ENCODE measurements around the gene EIF4H.
"Not testable (repeated sequence)": the region's sequence is repeated elsewhere in the genome, so short reads cannot be mapped to it uniquely, and the experiment has no call there.

Gene EIF4H

DNA sequence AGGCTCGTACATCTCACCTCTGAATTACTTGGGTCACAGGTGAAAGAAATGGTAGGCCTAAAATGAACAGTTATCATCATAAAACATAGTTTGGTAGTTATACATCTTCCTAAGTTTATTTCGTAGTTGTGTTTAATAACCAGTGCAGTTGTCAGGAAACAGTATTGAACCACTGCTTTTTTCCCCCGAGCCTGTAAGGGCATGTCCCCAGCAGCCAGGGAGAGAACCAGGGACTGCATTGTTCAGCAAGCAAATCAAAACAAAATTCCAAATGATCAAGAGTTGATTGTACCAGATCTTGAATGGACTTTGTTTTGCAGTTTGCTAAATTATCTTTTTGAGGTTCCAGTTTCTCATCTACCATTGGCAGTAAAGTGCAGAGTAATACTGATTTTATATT is 2.4 kb downstream of the EIF4H start:
- no peak for DNase-seq

DNA sequence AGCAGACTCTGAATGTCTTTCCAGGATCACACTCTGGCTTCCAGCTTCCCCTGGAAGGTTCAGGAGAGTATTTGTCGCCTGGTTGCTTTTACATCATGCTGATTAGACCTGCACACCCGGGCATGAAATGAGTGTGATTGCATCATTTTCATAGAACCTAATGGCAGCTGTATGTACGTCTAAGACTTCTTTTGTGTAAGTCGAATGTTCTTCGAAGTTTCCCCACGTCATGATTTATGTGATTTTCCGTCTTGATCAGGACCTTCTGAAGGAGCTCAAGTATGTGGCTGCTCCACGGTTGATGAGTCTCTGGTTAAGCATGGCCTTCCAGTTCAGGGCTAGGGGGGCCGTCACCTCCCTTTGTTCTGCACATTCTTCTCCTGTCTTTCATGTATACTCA is 4.5 kb downstream of the EIF4H start:
- no peak for DNase-seq

DNA sequence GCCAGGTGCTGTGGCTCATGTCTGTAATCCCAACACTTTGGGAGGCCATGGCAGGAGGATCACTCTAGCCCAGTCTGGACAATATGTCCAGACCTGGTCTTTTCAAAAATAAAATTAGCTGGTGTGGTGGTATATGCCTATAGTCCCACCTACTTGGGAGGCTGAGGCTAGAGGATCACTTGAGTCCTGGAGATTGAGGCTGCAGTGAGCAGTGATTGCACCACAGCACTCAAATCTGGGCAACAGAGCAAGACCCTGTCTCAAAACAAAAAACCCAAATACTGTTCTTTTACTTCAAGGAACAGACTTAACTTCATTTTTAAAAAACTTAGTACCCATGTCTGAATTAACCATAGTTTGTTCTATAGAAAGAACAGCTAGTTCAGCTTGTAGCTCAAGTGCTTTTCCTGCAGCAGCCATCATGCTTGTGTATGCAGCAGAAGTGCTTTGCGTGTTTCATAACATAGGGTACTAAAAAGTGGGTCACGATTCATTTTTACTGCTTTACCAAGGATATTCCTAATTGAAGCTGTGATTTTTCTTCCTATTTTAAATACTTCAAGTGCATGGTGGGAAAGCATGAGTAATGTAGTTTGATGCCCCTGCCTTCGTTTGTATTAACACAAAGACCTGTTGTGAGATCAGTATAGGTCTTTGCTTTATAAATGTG is 5.9 kb downstream of the EIF4H start:
- DNase-seq, result no peak

DNA sequence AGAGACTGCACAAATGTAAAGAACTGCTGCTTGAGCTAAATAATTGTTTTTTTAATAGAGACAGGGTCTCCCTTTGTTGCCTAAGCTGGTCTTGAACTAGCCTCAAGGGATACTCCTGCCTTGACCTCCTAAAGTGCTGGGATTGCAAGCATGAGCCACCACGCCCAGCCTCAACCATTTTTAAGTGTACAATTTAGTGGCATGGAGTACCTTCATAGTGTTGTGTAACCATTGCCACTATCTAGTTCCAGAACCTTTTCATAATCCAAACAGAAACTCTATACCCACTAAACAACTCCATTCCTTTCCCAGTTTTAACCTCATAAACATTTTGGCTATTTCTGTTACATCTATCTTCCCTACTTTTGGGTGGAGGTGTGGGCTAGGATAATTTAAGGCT is 6.7 kb downstream of the EIF4H start:
- no peak for DNase-seq

DNA sequence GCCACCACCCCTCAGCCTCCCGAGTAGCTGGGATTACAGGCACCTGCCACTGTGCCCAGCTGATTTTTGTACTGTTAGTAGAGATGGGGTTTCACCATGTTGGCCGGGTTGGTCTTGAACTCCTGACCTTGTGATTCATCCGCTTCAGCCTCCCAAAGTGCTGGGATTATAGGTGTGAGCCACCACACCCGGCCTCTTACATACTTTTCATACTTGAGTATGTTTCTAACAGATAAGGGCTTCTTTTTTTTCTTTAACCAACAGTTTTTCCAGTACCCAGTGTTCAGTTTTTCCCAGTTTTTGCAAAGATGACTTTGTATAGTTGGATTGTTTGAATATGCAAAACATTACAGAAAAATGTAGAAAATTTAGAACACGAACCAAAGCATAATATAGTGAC is 7.7 kb downstream of the EIF4H start:
- no peak for DNase-seq

DNA sequence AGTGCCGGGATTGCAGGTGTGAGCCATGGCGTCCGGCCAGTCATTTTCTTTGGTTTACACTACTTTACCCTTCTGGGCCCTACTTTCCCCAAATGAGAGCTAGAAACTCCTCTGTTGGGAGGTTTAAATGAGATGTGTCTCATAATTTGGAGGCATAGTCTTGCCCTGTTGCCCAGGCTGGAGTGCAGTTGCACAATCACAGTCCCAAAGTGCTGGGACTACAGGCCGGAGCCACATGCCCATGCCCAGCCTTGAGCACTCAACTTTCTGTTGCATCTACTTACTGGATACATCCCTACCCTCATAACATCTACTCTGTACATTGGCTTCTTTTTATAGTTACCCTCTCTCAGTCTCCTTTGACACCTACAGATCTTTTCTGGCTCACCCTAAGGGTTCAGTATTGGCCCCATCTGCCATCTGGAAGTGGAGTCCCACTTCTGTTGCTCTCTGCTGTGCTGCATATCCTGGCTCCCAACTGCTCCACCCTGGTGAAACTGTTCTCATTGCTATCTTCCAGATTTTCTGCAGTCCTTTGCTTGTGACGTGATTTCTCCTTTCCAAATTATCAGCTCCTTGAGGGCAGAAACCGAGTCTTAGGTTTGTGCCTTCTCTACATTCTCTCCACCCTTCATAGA is 8.4 kb downstream of the EIF4H start:
- DNase-seq, result no peak

DNA sequence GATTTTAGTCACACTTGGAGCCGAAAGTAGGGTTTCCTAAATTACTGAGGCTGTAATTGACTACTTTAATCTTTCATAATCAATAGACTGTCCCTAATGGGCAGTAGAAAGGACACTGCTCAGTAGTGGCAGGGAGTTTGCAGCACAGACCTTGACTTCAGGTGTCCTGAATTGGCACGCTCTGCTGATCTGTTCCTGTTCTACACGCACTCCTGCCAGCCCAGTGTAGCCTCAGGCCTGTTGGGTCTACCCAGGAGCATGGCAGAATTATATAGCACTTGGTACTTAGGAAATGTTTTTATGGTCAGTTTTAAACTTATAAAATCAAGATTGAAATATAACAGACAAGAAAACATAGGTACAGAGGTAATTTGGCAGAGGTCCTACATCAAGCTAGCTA is 9.0 kb downstream of the EIF4H start:
- DNase-seq, result no peak

DNA sequence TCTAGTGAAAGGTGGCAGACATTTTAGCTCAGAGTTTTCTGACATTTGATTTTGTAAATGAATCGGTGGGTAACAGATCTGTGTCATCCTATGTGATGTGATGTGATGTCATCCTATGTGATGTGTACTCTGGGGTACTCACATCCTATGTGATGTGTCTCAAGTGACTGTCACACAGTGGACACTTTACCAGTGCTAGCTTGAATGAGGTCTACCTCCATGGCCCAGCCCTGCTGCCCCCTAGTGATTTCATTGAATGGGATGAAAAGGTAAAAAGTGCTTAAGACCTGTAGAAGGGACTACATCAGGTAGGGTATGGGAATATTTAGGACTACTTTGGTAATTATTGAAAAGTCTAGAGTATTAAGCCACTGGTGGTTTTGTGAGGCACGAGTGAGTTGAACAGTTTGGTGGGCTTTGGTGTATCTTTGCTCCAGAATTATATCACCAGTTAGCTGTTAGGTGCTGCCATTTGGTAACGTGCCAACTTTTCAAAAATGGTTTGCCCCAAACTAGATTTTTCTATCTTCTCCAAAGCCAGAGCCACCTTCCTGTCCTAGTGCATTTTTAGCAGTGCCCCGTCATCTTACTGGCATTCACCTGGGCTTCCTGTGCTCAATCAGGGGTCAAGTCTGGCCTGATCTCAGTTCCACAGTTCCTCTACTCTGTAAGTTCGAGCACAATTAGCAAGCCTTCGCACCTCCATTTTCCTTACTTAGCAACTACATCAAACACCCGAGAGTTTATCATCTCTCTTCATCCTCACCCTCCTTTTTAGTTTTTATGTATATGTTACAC is 9.7 kb downstream of the EIF4H start:
- no peak for DNase-seq

DNA sequence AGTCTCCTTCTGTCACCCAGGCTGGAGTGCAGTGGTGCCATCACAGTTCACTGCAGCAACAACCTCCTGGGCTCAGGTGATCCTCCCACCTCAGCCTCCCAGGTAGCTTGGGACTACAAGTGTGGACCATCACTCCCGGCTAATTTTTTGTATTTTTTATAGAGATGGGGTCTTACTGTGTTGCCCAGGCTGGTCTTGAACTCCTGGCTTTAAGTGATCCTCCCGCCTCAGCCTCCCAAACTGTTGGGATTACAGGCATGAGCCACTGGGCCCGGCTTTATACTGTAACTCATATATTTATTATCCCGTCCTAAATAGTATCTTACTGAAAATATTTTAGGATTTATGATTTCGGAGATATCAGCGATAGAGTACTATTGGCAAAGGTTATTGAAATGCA is 10.9 kb downstream of the EIF4H start:
- no peak for DNase-seq

DNA sequence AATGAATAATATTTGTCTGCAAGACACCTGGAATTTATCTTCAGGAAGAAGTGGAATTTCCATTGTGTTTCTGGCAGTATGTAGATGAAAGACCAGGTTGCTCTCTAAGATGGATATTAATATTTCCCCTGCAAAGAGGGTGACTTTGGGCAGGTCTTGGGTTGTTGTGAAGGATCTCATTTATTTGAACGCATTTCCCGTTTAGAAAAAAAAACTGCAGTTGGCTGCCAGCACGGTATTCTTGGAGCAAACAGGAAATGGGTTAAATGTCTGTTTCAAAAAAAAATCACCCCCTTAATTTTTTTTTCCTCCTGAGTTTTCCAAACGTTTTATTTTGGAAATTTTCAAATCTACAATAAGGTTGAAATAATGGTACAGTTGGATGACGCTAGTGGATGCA is 11.5 kb downstream of the EIF4H start:
- no peak for DNase-seq

DNA sequence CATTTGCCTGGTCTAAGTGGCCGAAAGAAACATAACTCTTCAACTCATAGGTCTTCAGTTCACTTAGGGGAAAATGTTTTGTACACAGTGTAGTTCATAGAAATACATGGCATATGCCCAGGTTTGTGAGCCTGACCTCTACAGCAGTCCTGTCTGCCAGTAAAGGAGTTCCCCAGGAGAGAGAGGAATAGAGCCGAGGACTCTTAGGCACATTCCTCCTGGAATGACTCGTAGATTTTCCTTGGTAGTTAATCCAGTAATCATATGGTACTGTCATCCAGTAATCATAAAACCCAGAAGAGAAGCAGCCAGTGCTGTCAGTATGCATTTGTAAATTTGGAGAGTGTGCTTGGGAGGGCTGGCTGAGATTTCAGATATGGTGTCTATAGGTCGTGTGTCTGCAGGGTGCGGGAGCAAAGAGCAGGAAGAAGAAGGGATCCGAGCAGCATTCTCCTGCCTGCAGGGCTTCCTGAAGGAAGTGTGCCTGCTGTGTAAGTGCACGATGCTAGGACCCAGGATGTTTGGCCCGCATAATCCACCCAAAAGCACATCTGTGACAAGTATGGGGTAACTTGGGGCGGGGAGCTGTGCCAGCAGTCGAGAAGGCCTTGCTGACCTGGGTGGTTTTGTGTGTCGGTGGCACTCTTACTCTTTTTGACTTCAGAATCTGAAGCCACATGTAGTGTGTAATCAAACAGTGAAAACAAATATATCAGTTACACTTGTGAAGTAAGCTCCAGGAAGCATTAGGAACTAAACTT is 13.9 kb downstream of the EIF4H start:
- DNase-seq, result no peak

DNA sequence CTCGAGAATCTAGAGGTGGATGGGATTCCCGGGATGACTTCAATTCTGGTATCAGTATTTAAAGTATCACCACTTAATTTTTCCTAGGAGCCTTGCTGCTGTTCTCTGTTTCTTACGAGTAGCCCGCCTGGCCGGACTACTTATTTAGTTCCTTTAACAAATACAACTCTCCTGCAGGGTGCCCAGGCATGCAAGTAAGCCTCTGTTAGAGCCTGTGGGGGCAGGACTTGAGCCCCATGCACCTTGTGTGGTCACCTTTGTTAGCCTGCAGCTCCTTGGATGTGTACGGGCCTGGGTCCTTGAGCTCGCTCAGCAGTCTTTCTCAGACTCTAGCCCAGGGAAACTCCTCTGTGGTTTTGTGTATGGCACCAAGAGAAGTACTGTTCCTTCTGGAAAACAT is 16.1 kb downstream of the EIF4H start:
- no peak for DNase-seq

DNA sequence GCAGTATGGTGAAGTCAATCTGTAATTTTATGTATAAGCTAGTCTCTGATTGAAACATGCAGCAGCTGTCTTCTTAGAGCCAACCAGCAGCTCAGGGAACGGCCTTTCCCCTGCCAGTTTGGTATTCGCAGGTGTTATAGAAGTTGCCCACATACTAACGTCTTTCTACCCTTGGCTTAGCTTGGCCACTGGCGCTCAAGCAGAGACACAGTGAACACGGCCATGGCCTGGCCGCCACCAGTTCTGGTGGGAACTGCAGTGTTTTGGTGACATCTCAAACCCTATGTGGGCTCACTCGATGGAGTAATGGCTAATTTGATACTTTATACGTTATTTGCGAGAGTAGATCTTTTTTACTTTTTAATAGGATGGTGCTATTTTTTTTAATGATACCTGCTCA is 17.1 kb downstream of the EIF4H start:
- no peak for DNase-seq

DNA sequence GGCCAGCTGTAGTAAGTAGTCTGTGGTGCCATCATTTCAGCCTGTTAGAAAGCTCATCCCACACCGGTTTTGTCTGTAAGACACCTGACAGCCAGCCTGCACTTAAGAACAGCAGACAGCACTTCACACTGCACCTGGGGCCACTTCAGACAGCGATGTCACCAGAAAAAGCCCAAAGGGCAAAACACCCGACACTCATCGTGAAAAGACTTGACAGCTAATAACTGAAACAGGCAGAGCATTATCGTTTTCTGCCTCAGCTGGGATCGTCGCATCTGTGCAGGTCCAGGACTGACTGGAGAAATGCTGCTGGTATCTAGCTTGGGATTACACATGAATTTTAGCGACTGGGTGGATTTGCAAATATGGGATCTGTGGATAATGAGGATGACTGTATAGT is 18.9 kb downstream of the EIF4H start:
- DNase-seq, result no peak

DNA sequence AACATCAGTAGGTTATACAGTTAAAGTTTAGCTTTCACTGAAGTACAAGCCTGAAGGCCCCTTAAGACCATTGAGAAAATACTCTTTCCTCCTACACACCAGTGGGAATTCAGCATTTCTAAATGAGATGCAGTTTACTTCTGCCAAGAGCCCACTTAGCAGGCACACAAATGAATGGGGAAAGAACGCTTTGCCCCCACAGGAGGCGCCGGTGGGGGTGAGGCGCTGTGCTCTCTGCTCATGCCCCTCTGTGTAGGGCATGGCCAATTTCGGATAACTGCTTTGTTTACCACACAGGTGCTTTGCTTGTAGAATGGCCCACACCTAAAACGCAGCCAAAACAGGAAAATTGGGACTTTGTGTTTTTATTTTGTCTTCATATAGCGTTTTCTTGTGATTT is 19.8 kb downstream of the EIF4H start:
- no peak for DNase-seq

DNA sequence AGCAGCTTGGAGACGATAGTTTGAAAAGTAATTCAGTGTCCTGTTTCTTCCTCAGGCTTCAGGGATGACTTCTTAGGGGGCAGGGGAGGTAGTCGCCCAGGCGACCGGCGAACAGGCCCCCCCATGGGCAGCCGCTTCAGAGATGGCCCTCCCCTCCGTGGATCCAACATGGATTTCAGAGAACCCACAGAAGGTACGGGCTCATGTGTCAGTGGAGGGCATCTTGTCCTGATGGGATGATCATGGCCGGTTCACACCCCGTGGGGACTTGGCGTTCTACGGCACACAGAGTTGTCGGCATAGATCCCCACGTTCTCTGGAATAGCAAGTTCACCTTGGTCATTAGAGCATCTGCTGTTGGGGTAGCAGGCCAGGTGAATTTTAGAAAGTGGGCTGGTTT is 20.5 kb downstream of the EIF4H start:
- no peak for DNase-seq

DNA sequence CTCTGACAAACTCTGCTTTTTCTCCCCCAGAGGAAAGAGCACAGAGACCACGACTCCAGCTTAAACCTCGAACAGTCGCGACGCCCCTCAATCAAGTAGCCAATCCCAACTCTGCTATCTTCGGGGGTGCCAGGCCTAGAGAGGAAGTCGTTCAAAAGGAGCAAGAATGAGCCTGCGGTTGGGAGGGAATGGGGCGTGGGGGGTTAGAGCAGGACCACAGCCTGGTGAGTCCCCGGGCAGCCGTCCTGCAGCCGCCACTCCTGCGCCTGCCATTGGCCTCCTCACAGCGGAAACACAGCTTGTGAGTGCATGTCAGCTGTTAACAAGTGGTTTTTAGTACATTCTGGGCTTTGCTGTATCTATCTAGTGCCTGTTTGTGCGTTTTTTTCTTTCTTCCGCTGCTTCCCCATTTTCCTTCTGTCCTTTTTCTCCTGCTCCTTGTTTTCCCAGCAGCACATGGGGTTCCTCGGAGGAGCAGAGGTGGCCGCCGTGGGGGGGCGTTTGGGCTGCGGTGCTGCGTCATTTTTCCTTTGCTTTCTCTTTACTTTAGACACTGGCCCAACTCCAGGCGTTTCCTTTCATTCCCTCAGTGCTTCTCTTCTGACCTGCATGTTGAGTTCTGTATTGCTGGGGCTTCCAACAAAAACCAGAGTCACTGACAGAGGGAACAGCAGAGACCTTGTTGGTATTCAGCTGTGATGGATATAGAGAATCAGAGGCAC is 21.1 kb downstream of the EIF4H start:
- DNase-seq, result not testable (repeated sequence)

DNA sequence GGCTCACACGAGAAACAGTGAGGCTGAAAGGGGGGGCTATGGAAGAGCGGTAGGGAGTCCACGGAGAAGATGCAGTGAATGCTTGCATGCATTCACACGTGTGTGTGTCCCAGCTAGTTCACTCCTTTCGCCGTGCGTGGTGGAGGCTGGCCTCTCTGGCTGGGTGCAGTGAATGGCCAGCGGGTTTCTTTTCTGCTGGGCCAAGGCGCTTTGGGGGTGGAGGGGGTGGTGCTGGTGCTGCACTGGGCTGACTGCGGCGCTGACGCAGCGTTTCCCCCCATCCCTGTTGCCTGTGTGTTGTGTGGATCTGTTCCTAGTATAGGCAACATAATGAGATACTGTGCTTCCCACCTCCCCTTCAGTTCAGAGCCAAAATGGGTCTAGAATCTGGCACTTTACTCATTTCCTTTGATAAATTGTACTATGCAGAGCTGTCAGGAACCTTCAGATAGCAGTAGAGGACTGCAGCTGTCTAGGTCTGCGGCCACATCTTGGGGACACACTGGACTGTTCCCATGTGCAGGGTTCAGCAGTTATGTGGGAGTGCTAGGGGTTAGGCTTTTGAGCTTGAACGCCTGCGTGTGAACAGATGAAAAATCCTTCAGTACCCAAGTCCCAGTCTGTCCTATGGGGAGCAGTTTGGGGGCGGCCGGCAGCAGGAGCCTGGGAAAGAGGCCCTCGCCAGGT is 22.0 kb downstream of the EIF4H start:
- DNase-seq, result not testable (repeated sequence)

DNA sequence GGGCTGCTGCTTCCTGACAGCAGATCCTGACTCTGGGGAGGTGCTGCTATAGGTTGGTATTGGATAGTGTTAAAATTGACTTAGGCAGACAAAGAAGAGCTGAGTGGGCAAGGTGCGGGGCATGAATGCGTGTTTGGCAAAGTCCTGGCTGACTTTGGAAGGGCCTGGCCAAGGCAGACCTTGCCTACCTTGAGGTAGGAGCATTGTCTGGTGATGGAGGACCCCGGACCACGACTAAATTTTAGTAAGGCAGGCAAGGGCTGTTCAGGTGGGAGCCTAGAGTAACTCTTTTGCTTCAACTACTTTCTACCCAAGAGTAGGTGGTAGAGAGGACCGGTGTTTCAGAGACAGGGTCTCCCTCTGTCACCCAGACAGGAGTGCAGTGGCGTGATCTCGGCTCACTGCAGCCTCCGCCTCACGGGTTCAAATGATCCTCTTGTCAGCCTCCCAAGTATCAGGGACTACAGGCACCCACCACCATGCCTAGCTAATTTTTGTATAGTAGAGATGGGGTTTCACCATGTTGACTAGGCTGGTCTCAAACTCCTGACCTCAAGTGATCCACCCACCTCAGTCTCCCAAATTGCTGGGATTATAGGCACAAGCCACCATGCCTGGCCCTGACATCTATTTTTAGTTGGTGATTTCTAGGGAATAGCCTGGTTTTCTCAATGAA is 23.4 kb downstream of the EIF4H start:
- no peak for DNase-seq

DNA sequence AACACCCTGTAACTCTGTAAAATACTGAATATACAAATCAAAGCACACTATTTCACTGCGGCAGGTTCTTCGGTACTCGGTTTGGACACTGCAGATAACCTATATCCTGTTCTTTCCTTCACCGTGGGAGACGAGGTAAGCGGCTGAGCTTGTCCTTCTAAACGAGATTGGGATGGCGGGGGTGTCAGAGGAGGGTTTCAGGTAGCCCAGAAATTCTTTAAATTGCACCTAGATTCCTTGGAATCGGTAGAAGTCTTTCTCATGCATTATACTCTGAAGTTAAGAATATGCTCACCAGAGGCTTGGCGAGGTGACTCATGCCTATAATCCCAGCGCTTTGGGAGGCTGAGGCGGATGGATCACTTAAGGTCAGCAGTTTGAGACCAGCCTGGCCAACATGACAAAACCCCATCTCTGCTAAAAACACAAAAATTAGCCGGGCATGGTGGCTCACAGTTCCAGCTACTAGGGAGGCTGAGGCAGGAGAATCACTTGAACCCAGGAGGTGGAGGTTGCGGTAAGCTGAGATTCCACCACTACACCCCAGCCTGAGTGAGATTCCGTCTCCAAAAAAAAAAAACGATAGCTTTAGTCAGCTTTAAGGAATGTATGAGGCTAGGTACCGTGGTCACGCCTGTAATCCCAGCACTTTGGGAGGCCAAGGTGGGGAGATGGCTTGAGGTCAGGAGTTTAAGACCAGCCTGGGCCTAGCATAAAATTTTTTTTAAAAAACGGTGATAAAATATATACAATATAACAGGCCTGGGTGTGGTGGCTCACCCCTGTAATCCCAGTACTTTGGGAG is 25.6 kb downstream of the EIF4H start:
- DNase-seq, result no peak

Data from NCI-H1105 (cell line).